Measurements from ENCODE around the gene PATJ.
"Not testable (repeated sequence)": the region's sequence is repeated elsewhere in the genome, so short reads cannot be mapped to it uniquely, and the experiment has no call there.

Gene PATJ

DNA sequence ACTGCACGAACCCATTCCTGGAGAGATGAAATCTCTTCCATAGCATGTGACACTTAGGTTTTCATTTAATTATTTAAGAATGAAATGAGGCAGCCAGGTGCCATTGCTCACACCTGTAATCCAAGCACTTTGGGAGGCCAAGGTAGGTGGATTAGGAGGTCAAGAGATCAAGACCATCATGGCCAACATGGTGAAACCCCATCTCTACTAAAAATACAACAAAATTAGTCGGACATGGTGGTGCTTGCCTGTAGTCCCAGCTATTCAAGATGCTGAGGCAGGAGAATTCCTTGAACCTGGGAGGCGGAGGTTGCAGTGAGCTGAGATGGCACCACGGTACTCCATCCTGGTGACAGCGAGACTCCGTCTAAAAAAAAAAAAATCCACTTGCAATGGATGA is 470.1 kb downstream of the PATJ start:
- no peak overlapping the region for H3K27ac ChIP-seq

DNA sequence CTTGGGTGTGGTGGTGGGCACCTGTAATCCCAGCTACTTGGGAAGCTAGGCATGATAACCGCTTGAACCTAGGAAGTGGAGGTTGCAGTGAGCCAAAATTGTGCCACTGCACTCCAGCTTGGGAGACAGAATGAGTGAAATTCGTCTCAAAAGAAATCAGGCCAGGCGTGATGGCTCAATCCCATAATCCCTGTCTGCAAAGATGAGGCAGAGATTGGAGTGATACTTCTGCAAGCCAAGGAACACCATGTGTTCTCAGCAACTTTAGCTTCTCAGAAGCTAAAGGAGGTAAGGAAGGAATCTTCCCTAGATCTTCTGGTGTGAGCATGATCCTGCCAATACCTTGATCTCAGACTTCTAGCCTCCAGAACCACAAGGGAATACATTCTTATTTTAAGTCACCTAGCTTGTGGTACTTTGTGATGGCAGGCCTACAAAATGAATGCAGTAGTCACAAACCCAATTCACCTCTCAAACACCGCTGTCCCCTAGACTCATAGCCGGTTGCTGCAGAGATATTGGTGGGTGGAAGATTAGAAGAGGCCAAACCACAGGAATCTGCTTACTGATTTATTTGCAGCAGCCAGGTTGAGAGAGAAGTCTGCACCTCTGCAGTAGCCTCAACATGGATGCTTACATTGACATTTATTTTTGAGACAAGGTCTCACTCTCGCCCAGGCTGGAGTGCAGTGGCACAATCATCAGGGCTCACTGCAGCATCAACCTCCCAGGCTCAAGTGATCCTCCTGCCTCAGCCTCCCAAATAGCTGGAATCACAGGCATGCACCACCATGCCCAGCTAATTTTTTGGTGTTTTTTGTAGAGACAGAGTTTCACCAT is 471.0 kb downstream of the PATJ start:
- no peak overlapping the region for H3K27ac ChIP-seq
- TF ChIP-seq, protein P1, sequence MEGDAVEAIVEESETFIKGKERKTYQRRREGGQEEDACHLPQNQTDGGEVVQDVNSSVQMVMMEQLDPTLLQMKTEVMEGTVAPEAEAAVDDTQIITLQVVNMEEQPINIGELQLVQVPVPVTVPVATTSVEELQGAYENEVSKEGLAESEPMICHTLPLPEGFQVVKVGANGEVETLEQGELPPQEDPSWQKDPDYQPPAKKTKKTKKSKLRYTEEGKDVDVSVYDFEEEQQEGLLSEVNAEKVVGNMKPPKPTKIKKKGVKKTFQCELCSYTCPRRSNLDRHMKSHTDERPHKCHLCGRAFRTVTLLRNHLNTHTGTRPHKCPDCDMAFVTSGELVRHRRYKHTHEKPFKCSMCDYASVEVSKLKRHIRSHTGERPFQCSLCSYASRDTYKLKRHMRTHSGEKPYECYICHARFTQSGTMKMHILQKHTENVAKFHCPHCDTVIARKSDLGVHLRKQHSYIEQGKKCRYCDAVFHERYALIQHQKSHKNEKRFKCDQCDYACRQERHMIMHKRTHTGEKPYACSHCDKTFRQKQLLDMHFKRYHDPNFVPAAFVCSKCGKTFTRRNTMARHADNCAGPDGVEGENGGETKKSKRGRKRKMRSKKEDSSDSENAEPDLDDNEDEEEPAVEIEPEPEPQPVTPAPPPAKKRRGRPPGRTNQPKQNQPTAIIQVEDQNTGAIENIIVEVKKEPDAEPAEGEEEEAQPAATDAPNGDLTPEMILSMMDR (conservative IDR thresholded peaks at IDR 0.05): no peak

More for the DNA sequence above, 470.1 kb downstream of the PATJ start:
- TF ChIP-seq, protein P1 (conservative IDR thresholded peaks at IDR 0.05): no peak

DNA sequence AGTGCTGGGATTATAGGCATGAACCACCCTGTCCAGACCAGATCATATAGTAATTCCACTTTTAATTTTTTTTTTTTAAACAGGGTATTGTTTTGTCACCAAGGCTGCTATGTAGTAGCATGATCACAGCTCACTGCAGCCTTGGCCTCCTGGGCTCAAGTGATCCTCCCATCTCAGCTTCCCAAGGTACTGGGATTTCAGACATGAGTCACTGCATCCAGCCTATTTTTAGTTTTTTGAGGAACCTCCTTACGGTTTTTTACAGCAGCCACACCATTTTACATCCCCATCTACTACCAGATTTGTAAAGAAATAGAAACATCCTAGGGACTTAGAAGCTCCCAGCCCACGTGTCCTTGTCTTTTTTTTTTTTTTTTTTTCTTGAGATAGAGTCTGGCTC is 476.3 kb downstream of the PATJ start:
- H3K27ac ChIP-seq: no peak overlapping the region
- TF ChIP-seq, protein P1 (conservative IDR thresholded peaks at IDR 0.05): no peak

DNA sequence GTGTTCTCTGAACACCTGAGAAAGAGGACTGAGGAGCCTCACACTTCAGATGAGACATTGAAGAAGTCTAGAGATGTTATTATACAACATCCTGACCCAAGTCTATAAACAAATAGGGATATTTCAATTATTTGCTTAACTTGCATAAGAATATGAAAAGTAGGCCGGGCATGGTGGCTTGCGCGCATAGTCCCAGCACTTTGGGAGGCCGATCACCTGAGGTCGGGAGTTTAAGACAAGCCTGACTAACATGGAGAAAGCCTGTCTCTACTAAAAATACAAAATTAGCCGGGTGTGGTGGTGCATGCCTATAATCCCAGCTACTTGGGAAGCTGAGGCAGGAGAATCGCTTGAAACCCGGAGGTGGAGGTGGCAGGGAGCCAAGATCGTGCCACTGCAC is 478.2 kb downstream of the PATJ start:
- not testable (repeated sequence) for H3K27ac ChIP-seq

DNA sequence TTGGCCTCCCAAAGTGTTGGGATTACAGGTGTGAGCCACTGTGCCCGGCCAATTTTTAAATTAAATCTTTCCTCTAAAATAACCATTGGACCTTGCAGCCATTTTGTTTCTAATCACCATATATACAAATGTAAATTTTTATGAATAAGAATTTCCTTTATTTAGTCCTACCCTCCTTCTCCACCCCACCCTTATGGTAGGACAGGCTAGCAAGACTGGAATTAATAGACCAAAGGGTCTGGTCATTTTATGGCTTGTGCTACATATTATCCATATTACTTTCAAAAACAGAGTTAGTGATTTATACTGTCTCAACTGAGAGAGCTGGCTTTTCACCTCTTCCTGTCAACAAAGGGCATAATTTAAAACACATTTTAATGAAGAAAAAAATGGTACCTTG is 478.9 kb downstream of the PATJ start:
- H3K27ac ChIP-seq: no peak overlapping the region
- TF ChIP-seq, protein P1 (conservative IDR thresholded peaks at IDR 0.05): no peak

DNA sequence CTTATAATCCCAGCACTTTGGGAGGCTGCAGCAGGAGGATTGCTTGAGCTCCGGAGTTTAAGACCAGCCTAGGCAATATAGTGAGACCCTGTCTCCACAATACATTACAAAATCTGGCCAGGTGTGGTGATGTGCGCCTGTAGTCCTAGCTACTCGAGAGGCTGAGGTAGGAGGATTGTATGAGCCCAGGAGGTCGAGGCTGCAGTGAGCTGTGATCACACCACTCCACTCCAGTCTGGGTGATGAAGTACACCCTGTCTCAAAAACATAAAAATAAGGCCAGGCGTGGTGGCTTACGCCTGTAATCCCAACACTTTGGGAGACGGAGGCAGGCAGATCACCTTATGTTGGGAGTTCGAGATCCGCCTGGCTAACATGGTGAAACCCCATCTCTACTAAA is 480.0 kb downstream of the PATJ start:
- TF ChIP-seq, protein P1 (conservative IDR thresholded peaks at IDR 0.05): no peak
- H3K27ac ChIP-seq: no peak overlapping the region

DNA sequence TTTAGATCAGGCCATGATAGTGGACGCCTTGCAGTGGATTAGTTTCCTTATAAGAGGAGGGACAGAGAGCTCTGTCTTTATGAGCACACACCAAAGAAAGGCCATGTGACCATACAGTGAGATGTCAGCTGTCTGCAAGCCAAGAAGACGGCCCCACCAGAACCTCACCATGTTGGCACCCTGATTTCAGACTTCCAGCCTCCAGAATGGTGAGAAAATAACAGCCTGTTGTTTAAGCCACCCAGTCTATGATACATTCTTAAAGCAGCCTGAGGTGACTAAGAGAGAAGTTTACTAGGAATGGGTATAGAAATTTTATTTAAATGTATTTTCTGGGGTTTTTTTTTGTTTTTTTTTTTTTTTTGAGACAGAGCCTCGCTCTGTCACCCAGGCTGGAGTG is 481.9 kb downstream of the PATJ start:
- TF ChIP-seq, protein P1 (conservative IDR thresholded peaks at IDR 0.05): no peak
- H3K27ac ChIP-seq: no peak overlapping the region

DNA sequence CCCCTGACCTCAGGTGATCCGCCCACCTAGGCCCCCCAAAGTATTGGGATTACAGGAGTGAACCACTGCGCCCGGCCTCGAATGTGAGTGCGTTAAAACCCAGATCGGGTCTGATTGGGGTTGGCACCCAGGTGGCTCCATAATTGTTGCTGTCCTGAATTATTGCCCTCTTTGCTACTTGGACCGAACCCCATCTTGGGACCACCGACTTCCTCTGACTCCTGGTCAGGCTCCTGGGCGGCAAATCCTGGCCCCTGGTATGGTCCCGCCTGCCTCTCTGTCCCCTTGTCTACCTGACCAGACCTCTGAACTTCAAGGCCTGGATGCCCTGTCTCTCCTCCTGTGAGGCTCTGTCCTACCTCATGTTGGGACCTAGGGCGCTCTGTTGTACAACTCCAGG is 485.2 kb downstream of the PATJ start:
- TF ChIP-seq, protein P1 (conservative IDR thresholded peaks at IDR 0.05): no peak
- no peak overlapping the region for H3K27ac ChIP-seq

Data from VCaP (cell line).